EH (cell line): Measurements from ENCODE around the gene RNF144B.
"Not testable (repeated sequence)": the region's sequence is repeated elsewhere in the genome, so short reads cannot be mapped to it uniquely, and the experiment has no call there.

ENCODE experiments used
- DNase-seq: peaks from one replicate; pipeline ENCODE4 v3.0.0-alpha.2; 2015; ENCODE audit warnings: low read depth

Gene RNF144B

DNA sequence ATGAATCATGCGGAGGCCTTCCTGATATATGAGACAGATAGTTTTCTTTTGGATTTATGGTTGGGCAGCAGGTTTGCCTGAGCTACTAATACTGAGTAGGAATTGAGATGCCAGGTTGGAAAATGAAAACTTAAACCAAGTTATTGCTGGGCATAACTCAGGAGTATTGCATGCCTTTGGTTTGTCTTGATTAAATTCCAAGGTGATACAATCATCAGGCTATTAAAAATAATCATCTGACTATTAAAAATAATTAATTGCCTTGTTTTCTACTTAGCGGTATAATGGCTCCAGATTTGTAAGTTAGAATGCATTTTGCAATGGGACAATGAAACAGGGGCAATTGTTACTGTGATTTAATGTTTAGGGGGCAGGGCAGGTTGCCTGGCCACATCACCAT is 15.5 kb upstream of the RNF144B start:
- peak; percentile 9 for DNase-seq

DNA sequence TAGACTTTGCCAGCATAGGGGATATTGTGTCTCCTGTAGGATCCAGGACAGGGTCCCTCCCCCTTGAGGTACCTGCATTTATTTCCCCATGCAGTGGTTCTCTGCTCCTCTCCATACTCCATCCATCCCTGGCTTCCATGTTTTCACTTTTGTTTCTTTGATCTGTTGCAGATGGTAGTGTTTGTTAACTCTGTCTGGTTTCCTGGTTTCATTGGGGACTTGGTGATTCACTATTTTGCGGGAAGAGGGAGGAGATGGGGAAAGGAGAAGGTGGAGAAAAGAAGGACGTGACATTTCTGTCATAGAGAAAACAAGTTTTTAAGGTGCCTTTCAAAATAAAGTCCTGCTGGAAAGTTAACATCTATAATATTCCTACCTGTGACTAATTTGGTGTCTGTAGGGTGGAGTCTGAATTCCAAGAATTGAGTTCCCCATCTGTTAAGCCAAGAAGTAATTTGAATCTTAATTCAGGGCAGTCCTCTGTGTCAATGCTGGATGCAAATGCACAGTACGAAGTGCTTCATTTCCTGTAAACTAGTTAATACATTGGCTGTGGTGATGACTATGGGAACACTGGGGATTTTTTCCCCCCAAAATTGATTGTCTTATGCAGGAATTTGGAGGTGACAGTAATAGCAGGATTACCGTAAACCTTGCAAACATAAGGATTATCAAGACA is 6.9 kb upstream of the RNF144B start:
- DNase-seq: peak; percentile 36

DNA sequence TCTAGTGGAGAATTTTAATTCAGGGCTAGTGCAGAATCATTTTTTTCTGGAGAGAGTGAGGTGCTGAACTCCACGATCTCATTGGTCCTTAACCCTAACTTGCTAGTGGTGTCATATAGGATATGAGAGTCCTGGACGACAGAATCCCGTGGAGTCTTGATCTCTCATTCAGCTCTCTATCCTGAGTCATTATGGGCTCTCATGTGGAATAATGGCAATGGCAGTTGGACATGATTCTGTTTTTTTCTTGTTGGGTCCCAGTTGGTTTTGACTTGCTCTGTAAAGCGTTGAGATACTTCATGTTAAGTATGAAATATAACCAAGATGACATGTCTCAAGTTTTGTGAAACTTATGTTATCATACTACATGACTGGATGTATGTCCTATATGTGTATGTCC is 6.3 kb upstream of the RNF144B start:
- DNase-seq: no peak

DNA sequence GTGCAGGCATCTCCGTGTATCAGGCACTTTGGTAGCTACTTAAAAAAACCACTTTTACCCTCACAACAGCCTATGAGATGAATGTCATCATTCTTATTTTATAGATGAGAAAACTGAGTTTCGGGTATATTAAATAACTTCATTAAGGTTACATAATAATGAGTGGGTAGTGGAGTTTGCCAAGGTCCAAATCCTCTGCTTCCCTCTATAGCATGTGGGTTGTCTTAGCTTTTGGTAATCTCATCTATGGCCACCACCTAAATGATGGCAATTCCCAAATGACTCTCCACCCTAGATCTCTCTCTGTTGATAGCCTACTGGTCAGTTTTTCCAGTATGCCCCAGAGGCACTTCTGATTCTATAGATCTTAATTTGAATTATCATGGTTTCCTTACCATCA is 3.7 kb upstream of the RNF144B start:
- no peak for DNase-seq

DNA sequence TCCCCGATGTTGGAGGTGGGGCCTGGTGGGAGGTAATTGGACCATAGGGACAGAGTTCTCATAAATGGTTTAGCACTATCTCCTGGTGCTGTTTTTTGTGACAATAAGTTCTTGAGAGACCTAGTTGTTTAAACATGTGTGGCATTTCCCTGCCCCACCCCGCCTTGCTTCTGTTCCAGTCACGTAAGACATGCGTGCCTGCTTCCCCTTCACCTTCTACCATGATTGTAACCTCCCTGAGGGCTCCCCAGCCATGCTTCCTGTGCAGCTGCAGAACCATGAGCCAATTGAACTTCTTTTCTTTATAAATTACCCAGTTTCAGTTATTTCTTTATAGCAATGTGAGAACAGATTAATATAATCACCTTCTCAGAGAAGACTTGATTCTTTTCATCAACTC is 2.5 kb upstream of the RNF144B start:
- no peak for DNase-seq

DNA sequence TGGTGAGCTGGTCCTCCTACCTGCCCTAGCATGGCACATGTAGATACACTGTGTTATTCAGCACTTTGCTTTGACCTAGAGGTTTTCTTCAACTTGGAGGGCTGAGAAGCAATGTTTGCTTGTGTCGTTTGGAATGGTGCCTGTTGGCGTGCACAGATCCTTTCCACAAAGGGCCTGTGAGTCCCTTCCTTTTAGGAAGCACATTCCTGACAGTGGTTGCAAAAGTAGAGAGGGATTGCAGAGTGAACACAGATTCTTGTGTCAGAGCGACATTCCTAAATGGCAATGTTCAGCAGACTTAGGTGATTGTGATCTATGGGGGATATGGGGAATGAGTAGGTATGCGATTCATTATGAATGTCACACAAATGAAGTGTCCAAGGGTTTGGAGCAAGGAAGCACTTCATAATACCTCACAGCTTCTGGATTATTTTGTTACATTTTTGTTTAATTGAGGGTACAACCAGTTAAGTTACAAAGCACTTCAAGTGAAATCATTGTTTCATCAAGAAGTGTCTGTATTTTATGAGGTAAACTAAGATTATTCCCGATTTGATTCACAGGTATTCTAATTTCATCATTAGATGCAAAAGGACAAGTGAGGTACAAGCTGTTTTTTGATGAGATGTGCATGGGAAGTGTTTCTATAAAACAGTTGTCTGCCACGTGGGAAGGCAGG is 713 bp upstream of the RNF144B start:
- peak; percentile 77 for DNase-seq

DNA sequence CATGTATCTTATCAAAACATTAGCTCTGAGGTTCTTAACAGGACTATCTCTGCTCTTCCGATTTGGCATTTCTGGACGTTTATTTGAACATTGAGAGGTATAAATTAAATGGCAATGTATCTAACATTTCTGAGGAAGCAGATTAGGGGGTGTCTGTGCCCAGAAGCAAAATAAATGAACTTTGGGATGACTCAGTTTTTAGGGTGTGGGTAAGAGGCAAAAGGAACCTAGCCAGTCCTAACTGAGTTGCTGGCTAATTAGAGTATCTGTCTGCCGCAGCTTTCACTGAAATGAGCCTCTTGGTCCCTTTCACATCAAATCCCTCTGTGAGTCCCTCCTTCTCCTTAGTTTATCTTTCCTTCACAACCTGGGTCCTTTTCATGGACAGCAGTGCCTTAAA is 1.1 kb downstream of the RNF144B start:
- peak; percentile 31 for DNase-seq

DNA sequence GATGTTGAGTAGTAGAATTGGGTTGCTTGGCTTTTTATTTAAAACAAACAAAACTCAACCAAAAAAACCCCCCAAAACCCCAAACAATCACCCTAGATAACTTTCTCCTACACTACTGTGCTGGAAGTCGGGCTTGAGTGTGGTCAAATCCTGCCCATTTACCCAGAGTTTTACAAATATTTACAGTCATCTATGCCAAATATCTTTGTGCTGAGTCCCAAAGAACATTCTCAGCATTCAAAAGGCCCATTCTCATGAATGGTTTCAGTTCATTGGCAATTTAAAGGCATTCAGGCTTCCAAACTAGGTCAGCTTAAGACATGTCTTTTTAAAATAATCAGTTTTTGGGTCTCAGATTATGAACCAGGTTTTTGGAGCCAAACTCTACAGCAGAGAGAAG is 1.8 kb downstream of the RNF144B start:
- peak; percentile 87 for DNase-seq

DNA sequence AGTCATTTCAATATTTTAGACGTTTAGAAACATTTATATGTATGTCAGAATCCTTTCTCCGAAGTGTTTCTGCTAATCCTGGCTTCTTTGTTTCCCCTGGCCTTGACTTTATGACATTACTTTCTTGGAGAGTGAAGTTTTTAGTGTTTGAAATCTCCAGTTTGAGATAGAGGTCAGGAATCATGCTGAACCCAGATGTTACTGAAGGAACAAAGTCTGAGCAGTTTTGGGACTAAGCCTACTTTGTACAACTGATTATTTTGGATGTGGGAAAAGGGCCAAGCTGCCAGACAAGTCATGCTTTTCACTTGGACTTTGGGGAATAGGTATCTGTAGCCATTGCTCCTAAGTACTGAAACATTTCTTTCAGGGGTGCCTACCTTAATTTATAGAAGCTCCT is 2.3 kb downstream of the RNF144B start:
- DNase-seq: peak; percentile 61

DNA sequence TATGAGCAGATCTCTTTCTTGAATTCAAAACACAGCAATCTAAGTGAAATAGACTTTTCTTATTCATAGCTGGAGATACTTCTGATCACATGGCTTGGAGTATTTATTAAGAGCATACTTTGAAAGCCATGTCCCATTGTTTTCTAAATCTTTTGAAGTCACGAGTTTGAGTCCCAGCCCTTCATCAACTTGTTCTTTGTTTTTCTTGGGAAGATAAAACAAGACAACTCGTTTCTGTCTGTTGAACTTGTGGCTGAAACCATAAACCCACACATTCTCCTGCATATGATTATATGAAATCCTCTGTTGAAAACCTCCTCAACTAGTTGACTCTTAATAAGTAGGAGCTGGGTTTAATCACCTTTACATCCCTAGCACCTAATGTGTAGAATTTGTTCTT is 3.3 kb downstream of the RNF144B start:
- DNase-seq: no peak

DNA sequence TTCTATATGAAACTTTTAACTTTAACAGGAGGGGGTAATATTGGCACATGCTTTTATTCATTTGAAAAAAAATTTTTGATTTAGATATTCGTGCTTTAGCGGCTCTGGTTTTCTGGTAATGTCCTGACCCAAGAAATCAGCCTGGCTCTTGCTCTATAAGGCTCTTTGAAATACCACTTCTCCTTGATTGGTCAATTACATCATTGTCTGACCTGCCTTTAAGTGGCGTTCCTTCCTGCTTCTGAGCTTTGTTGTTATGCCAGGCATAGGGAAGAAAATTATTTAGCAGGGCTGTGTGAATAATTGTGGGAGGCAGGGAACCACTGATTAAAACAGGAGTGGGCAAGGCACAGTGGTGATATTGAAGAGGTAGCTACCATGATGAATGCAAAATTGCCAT is 3.9 kb downstream of the RNF144B start:
- DNase-seq: no peak

DNA sequence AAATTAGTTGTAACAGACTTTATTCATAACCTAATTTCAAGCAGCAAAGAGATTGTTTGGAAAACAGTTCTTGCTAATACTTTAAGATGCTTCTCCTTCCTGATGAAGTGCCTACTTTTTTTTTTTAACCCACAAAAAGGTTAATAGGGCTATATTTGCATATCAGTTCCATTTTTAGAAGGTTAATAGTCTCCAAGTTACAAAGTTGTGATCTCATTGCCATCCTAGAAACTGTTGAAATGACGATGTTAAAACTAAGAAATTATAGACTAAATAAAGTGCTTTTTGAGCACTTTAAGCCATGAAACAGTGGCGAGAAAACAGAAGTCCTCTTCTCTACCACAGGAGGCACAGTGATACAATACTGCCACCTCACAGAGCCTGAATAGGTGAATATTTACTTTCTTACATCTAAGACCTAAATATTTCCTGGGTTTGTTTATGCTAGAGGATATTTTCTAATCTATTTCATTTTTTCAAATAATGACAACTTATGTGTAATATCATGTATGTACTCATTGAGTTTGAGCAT is 5.3 kb downstream of the RNF144B start:
- DNase-seq: no peak

DNA sequence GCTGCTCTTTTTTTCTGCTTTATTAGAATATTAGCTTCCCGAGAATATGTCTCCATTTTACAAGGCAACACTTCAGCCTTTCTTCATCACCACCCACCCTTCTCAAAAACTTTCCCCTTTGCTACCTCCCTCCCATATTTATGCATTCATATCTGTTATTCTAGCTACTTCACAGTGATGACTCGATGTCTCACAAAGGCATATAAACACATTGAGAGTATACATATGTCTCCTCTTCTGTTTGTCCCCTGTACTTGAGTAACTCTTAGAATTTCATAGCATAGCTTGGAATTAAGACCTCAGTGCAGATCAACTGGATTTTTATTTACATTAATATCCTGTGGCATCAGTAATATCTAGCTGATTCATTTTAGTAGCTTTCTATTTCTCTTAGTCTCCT is 6.5 kb downstream of the RNF144B start:
- DNase-seq: no peak

DNA sequence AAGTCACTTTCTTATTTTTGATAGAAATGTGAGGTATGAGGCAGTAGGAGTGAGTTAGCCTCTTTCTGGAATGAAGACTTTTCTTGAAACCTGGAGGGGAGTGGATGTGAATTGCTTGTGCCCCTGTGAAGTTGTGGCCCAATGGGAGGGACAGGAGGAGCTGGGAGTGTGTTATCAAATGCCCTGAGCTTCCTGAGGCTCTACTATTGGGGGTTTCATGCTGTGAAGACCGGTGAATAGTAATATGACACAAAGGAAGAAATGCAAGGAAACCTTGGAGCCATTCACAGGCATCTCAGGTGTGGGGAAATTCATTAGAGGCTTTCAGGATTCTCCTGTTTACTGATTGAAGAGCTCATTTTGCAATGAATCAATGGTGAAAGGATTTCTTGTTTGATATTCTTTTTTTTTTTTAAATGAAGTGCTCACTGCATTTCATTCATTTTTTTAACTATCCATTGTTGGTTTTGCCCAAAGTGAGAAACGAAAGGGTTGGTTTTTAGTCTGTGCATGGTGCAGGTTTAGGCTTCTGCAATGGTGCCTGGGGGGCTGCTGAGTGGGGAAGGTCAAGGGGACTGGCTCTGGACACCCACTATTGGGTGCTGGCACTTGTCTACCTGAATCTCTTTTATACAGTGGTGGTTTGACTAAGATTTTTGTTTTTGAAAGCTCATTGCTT is 8.2 kb downstream of the RNF144B start:
- DNase-seq: no peak

DNA sequence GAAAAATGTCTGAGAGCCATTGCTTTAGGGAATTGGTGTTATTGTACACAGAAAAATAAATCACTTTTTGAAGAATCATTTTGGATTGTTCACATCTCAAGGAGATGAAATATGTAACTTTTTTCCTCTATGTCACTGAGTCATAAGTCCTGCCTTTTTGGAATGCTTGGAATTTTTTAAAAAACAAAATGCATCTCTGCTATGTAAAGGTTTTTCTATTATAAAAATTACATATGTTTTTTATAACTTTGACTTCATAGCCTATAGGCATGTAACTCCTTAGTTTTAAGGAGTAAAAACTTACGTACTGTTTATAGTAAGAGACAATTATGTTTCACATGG is 8.7 kb downstream of the RNF144B start:
- peak; percentile 64 for DNase-seq

DNA sequence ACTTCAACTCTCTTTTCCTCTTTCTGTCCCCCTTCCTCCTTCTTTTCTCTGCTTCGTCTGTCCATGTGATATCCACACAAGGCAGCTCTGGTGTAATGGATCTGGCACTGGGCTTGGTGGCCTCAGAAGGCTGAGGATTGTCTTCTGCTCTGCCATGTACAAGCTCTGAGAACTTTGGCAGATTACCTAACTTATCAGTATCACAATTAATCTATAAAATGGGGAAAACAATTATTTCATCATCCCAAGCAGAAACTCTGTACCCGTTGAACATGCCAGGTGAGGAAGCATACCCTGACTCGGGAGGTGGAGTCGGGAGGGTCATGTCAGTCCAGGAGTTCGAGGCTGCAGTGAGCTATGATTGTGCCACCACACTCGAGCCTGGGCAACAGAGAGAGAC is 10.6 kb downstream of the RNF144B start:
- DNase-seq: no peak

DNA sequence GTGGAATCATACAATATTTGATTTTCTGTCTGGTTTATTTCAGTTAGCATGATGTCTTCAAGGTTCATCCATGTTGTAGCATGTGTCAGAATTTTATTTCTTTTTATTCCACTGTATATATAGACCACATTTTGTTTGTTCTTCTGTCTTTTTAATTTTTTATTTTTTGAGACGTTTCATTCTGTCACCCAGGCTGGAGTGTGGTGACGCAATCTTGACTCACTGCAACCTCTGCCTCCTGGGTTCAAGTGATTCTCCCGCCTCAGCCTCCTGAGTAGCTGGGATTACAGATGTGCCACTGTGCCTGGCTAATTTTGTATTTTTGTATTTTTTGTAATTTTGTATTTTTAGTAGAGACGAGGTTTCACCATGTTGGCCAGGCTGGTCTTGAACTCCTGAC is 11.1 kb downstream of the RNF144B start:
- DNase-seq: not testable (repeated sequence)

DNA sequence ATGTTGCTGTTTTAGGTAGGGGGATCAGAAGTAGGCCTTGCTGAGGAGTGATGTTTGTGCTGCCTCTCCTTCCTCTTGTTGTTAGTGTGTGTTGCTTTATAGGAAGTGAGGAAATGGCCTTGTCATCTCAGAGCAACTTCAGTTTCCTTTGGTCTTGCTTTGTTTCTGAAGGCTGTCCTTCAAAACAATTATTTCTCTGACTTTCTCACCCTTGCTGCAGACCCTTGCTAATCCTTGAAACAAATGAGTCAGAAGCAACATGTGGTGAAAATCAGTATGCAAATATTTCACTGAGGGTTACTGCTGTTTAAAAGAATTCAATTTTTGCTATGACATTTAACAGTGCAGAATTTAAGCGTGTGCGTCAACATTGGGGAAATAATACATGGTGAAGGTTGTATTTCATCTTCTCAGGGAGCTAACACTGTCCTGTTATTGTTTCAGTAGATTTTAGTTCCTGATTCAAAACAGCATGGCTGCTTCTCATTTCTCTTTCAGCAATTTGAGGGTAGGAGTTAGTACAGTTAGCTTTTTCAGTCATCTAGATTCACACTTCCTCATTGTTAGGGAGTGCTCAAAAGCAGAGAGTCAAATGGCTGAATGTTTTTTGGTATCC is 13.8 kb downstream of the RNF144B start:
- DNase-seq: peak; percentile 68

DNA sequence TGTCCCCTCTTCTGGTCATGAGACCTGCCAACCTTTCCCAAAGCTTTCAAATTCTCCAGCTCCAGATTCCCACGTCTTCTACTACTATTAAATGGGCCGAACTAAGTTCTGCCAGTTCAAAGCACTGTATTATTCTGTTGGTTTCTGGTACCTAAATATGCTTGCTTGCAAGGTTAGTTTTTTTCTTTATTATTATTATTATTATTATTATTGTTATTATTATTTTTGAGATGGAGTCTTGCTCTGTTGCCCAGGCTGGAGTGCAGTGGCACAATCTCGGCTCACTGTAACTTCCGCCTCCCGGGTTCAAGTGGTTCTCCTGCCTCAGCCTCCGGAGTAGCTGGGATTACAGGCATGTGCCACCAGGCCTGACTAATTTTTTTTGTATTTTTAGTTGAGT is 17.8 kb downstream of the RNF144B start:
- not testable (repeated sequence) for DNase-seq

DNA sequence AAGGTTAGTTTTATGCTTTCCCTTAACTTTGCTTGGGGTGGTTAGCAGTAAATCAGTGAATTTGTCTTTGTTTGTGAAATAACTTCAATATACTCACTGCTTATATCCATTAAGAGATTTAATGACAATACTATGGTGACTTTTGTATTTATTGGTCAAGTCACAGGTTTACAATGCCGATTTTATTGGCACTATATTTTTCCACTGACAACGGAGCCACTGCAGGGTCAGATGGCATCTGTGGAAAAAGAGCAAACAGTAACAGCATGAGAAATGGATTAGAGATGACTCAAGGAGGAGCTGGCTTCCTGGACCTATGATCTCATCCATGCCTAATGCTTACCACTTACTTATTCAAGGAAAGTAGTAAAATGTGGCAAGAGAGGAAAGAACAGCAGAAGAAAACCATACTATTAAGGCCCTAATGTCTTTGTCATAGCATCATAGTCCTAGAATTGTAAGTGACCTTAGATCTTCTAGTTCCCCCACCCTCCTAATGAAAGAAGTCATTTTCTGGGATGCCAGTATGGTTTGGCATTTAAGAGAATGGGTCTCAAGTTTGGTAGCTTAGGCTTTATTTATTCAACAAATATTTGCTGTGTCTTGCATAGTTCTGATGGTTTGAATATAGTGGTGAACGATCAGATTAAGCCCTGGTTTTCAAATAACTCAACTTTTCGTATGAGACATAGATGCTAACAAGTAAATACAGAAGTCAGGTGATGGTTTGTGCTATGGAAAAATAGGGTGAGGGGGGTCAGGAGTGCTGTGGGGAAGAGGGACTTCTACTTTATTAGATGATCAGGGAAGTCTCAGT is 18.5 kb downstream of the RNF144B start:
- DNase-seq: peak; percentile 96

DNA sequence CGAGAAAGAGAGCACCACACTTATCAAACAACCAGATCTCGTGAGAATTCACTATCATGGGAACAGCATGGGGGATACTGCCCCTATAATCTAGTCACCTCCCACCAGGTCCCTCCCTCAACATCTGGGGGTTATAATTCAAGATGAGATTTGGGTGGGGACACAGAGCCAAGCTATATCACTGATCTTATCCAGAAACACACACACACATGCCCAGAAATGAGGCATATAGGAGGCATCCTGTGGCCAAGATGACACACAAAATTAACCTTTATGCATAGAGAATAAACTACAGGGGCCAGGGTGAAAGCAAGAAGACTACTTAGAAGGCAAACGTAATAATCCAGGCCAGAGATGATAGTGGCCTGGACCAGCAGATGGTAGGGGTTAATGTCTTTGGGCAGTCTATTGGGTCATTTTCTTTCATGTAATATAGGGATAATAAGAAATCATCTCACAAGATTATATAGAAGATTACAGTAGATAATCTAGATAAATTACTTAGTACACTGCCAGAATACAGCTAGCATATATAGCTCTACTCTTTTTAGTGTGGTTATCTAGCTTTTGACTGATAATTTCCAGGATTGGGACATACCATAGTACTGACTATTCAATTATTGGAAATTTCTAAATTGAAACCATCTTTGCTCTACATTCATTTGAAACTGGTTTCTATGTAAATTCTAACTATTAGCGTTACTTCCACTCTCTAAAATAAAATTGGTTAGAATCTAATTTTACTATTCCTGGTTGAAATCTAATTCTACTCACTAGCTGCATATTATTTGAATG is 20.0 kb downstream of the RNF144B start:
- peak; percentile 51 for DNase-seq
